HG02798 (cell line): ENCODE data around the gene HSD17B4.
A peak's percentile ranks its signal among the peaks of the same experiment; 100 is the strongest.

Experiments used
- ATAC-seq: cut with Tn5 transposase; IDR thresholded peaks from one replicate; pipeline ENCODE4 v1.9.1; 2021; ENCODE audit warnings: mild to moderate bottlenecking; ENCODE audit not compliant: unreplicated experiment, poor library complexity

Gene HSD17B4

DNA sequence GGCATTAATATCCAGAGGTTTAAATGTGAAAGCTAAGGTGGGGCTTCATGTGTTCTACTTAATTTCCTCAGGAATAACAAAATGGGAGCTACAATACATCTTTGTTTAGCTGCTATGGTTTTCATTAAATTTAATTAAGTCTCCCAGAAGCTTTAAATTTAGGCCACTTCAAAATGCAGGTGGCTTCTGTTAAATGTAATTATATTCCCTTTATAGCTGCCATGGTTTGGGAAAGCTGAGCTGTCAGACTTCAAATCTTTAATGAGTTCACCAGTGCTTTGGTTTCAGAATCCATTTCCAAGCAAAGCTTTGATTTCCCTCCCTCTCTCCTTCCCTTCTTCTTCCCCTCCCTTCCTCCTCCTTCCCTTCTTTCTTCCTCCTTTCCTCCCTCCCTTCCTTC, 118.6 kb downstream of the HSD17B4 start:
- no peak for ATAC-seq

DNA sequence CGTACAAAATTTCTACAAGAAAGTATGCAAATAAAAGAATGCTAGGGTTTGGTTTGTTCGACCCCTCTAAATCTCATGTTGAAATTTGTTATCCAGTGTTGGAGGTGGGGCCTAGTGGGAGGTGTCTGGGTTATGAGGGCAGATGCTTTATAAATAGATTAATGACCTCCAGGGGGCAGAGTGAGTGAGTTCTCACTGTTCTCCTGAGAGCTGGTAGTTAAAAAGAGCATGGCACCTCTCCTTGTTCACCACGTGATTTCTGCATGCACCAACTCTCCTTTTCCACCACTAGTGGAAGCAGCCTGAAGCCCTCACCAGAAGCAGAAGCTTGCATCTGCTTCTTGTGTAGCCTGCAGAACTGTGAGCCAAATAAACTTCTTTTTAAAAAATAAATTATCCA, 126.6 kb downstream of the HSD17B4 start:
- peak; percentile 80 for ATAC-seq

DNA sequence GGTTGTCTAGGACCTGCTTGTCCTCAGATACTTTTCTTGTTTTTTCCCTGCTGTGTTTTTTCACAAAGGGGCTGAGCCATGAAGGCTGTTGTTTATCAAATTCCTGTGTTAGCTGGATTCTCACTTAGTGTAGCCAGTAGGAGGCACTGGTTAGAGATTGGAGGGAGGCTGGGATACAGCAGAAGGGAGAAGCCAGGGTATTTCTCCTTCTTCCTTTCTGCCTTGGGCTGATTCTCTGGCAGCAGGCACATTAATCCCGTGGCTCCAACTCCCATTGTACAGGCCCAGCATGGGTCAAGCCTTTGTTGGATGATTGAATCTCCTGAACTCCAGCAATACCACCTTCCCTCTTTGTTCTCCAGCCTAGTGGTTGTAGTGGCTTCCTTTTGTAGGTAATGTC, 130.7 kb downstream of the HSD17B4 start:
- ATAC-seq: no peak

DNA sequence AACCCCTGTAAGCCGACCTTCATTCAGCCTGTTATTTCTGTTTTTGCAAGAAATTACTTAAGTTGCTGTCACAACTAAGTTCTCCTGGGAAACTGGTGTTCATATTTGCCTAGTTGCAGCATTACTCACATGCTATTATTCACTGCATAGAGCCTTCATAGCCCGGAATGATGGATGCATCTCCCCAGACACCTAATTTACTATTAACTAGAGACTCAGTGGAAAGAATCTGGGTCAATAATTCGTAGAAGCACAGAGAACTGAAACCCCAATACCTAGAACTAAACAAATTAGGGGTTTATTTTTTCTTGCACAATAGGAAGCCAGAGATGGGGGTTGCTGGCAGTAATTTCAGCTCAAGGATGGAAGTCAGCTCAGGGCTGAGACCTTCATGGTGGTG, 131.4 kb downstream of the HSD17B4 start:
- ATAC-seq: peak; percentile 78
